Kidney (tissue), 14 donors: ENCODE results near the gene NID2. TPM values are rescaled to one million over a fixed set of nuclear protein-coding genes. Genes with fewer than 3 reads are reported as not detected.

ENCODE experiments used
- DNase-seq, 5 donors: peaks; one replicate each; pipeline ENCODE4 v3.0.0-alpha.2; 2013 to 2020
- FAIRE-seq: peaks from 2 replicates; lab custom pipeline; 2012; peaks lifted over from hg19 to GRCh38; lab: Jason Lieb, UNC
- H3K27ac ChIP-seq, 2 donors: one replicate each; pipeline ENCODE4 v1.7.0; 2013; ENCODE audit warnings: low read depth in 2 of 2, low read length in 2 of 2, inconsistent platforms in 1 of 2
- H3K27me3 ChIP-seq: one replicate; pipeline ENCODE4 v1.7.1; 2013; ENCODE audit warnings: low read length, inconsistent platforms; ENCODE audit not compliant: control insufficient read depth, insufficient read depth
- H3K36me3 ChIP-seq, 3 donors: one replicate each; pipeline versions ENCODE4 v1.7.0 to v1.7.1; 2013; ENCODE audit warnings: low read length in 3 of 3, control low read depth in 1 of 3, inconsistent platforms in 1 of 3; ENCODE audit not compliant: insufficient read depth in 3 of 3, control insufficient read depth in 2 of 3
- H3K4me1 ChIP-seq, 3 donors: one replicate each; pipeline versions ENCODE4 v1.7.0 to v1.7.1; 2013; ENCODE audit warnings: low read length in 3 of 3, inconsistent platforms in 1 of 3, low read depth in 1 of 3; ENCODE audit not compliant: control insufficient read depth in 2 of 3, insufficient read depth in 2 of 3
- H3K4me3 ChIP-seq, 3 donors: one replicate each; pipeline versions ENCODE4 v1.7.0 to v1.8.1; 2013; ENCODE audit warnings: low read length in 3 of 3, control low read depth in 1 of 3, inconsistent platforms in 1 of 3
- H3K9ac ChIP-seq, 3 donors: one replicate each; pipeline versions ENCODE4 v1.7.0 to v1.7.1; 2013; ENCODE audit warnings: low read length in 3 of 3, control low read depth in 1 of 3, inconsistent platforms in 1 of 3
- H3K9me3 ChIP-seq, 3 donors: one replicate each; pipeline versions ENCODE4 v1.7.0 to v1.7.1; 2013; ENCODE audit warnings: low read length in 3 of 3, control low read depth in 1 of 3, inconsistent platforms in 1 of 3; ENCODE audit not compliant: control insufficient read depth in 2 of 3, insufficient read depth in 1 of 3
- intact Hi-C: fragments of 100-400 bp; cut with DNase I; formaldehyde crosslinking; loops from one replicate; pipeline ENCODE4 v1.11.1; 2022
- polyA plus RNA-seq: library from polyadenylated mRNA; stranded (reverse); fragments of 350-450 nt; fragmentation: Illumina TruSeq; extraction: RNeasy Lipid Tissue Mini Kit (QIAGEN cat#74804); gene quantifications from one replicate; pipeline ENCODE4 v1.2.3, GENCODE V29; 2014; ENCODE audit warnings: low read depth, low replicate concordance; ENCODE audit not compliant: insufficient read depth
- total RNA-seq: library from RNA; stranded (reverse); fragmentation: NEBNext Ultra II Directional; extraction: Animal tissue kit (Norgen Biotek cat#: 25700); gene quantifications from one replicate; pipeline ENCODE4 v1.2.1, GENCODE V29; 2021
- TF ChIP-seq, protein P1 (sequence below): IDR thresholded peaks from 3 replicates; pipeline ENCODE4 v1.5.1; 2012; ENCODE audit warnings: mild to moderate bottlenecking, moderate library complexity, borderline replicate concordance; ENCODE audit not compliant: insufficient read depth; ENCODE audit errors: extremely low read depth
- donor health status: control.
- donor health status: control.
- donor health status: control.
- donor health status: control.
- donor health status: control.
- donor health status: DM: yes; HTN: yes; CAD: no.
- donor health status: Normal renal cell carcinoma (clear cell type).

NID2 gene
- total and polyA plus RNA-seq, 2 donors from 2014 or later, result 7.1 to 37.7 TPM

- H3K27me3 ChIP-seq, result no peaks in the 10 kb centered on the region
- H3K36me3 ChIP-seq, result no peaks in the 10 kb centered on the region
- no peak overlapping the region for H3K27ac ChIP-seq
- FAIRE-seq, result no peak
- no peaks in the 10 kb centered on the region for H3K4me1 ChIP-seq
- TF ChIP-seq, protein P1, sequence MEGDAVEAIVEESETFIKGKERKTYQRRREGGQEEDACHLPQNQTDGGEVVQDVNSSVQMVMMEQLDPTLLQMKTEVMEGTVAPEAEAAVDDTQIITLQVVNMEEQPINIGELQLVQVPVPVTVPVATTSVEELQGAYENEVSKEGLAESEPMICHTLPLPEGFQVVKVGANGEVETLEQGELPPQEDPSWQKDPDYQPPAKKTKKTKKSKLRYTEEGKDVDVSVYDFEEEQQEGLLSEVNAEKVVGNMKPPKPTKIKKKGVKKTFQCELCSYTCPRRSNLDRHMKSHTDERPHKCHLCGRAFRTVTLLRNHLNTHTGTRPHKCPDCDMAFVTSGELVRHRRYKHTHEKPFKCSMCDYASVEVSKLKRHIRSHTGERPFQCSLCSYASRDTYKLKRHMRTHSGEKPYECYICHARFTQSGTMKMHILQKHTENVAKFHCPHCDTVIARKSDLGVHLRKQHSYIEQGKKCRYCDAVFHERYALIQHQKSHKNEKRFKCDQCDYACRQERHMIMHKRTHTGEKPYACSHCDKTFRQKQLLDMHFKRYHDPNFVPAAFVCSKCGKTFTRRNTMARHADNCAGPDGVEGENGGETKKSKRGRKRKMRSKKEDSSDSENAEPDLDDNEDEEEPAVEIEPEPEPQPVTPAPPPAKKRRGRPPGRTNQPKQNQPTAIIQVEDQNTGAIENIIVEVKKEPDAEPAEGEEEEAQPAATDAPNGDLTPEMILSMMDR, result no peak
- H3K9me3 ChIP-seq, result no peaks in the 10 kb centered on the region
- no peak for DNase-seq
- H3K9ac ChIP-seq, result no peak overlapping the region
- no peak overlapping the region for H3K4me3 ChIP-seq
- intact Hi-C loops, result no loop called here
Measured at GRCh38 chr14:51977075-51977474, 91.8 kb downstream of the NID2 start.

DNA sequence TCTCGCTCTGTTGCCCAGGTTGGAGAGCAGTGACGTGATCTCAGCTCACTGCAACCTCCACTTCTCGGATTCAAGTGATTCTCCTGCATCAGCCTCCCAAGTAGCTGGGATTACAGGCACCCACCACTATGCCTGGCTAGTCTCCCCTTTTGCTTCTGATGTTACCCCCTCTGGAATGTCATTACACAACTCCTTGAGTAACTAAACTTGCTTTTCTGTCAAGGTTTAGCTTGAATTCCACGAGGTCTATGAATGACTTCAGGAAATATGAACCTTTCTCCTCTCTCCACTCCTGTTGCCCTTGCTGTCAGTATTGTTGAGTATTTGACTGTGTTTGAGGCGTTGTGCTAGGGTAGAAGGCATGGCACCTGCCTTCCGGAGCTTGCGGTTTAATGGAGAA, 96.3 kb downstream of the NID2 start:
- Histone ChIP-seq H3K9me3 (no peaks in the 10 kb centered on the region), H3K27me3 (no peaks in the 10 kb centered on the region), H3K4me3 (no peak overlapping the region), H3K27ac (no peak overlapping the region), H3K36me3 (no peaks in the 10 kb centered on the region), H3K9ac (no peak overlapping the region), H3K4me1 (no peaks in the 10 kb centered on the region)
- intact Hi-C loops, result no loop called here
- TF ChIP-seq, protein P1, result no peak
- DNase-seq (no peak), FAIRE-seq (no peak)

- FAIRE-seq (no peak), DNase-seq (no peak)
- H3K27ac ChIP-seq, result no peak overlapping the region
- no peak overlapping the region for H3K9ac ChIP-seq
- H3K4me1 ChIP-seq, result no peaks in the 10 kb centered on the region
- intact Hi-C loops, result no loop called here
- H3K27me3 ChIP-seq, result no peaks in the 10 kb centered on the region
- TF ChIP-seq, protein P1, result no peak
- no peak overlapping the region for H3K4me3 ChIP-seq
- no peaks in the 10 kb centered on the region for H3K9me3 ChIP-seq
- H3K36me3 ChIP-seq, result no peaks in the 10 kb centered on the region
Measured at GRCh38 chr14:51969852-51970540, 98.9 kb downstream of the NID2 start.

- TF ChIP-seq, protein P1, result no peak
- Histone ChIP-seq H3K9me3 (no peaks in the 10 kb centered on the region), H3K9ac (no peak overlapping the region), H3K27ac (no peak overlapping the region), H3K36me3 (no peaks in the 10 kb centered on the region), H3K4me1 (peaks cover 0 to 2% (median 0%) of the 10 kb centered on the region in 3 donors), H3K27me3 (no peaks in the 10 kb centered on the region), H3K4me3 (no peak overlapping the region)
- DNase-seq, result no peak
- intact Hi-C loops, result no loop called here
- no peak for FAIRE-seq
Measured at GRCh38 chr14:51967521-51967920, 101.3 kb downstream of the NID2 start.
